Middle frontal gyrus (tissue), 1 donor: ENCODE data around the gene GNG4.
"Not testable (repeated sequence)": the region's sequence is repeated elsewhere in the genome, so short reads cannot be mapped to it uniquely, and the experiment has no call there.

Experiments
- DNase-seq: peaks from one replicate; pipeline ENCODE4 v3.0.0-alpha.2; 2015; ENCODE audit warnings: low spot score; ENCODE audit errors: extremely low spot score

GNG4 gene

GRCh38 chr1:235545292-235545930 lies 104.2 kb downstream of the GNG4 start:
- no peak for DNase-seq

GRCh38 chr1:235542845-235543244 lies 106.7 kb downstream of the GNG4 start:
- DNase-seq, result not testable (repeated sequence)

- DNase-seq, result no peak
Measured at GRCh38 chr1:235533476-235534168, 116.0 kb downstream of the GNG4 start.

- DNase-seq, result no peak
Measured at GRCh38 chr1:235532360-235532759, 117.2 kb downstream of the GNG4 start.

- DNase-seq, result no peak
Measured at GRCh38 chr1:235527196-235527814, 122.3 kb downstream of the GNG4 start.

DNA sequence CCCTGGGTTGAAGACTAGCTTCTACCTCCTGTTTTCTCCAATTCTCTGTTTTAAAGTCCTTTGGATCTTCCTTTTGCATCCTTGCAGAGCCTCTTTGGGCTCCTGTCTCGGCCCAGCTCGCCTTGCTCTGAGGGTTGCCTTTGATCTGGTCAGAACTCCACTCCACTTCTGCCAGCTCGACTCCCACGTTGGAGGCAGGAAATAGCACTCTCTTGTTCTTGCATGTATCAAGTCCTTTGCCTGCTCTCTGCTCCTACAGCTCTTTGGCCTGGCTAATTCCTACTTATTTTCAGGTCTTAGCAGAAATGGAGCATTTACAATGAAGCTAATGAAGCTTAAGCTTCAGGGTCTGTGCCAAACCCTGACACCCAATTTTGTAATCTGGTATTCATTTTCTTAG lies 124.3 kb downstream of the GNG4 start:
- no peak for DNase-seq

- no peak for DNase-seq
Measured at GRCh38 chr1:235516862-235517446, 132.6 kb downstream of the GNG4 start.

DNA sequence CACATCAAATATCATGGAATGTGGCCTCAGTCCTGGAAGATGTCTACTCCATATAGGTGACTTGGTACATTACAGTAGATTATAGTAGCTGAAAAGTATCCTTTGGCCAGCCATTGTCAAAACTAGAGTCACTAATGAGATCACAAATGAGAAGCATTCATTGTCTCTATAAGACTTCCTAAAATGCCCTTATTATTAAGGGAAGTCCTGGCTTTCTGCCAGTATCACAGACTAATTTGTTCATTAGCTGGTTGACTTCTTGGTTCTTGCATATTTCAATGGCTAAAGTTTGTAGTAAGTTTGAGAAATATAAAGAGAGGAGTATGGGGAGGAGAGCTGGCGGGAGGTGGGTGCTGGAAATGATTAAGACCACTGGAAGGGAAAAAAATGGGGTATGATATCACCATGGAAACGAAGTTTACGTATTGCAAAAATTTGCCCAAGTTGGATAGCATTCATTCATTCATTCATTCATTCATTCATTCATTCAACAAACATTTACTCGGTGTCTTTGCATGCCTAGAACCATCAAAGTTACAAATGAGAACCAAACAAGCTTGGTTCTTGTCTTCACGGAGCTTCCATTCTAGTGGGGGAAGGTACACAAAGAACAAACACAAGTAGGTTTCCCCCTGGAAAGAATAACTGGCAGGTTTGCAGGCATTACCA lies 133.6 kb downstream of the GNG4 start:
- DNase-seq, result no peak

GRCh38 chr1:235513495-235514366 lies 135.9 kb downstream of the GNG4 start:
- peak; percentile 69 for DNase-seq

DNA sequence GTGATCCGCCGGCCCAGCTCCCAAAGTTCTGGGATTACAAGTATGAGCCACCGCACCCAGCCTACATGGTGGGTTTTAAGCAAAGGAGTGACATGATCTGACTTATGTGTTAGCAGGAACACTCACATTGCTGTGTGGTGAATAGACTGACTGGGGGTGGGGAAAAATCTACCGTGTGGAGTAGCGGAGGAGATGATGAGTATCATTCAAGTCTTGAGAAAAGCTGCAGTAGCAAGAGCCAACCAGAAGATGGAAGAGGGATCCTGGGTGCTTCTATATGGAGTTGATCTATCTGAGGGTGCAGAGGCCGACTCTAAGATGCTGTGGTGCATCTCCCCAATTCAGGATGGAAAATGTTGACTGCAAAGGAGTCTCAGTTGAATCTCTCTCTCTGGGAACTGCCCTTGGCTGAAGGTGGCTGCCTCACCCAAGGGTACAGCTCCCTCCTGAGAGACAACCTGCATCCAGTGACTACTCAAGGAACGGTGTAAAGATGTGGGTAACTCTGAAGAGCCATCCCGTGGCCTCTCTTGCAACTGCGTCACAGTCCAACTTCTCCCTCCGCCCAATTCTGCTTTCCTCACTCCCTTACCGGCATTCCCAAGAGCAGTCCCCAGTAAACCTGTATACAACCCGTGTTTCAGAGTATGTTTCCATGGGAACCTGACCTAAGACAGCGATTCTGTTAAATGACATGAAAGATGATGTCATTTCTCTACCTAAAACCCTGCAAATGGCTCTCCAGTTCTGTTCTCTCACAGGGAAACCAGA lies 137.9 kb downstream of the GNG4 start:
- no peak for DNase-seq

DNA sequence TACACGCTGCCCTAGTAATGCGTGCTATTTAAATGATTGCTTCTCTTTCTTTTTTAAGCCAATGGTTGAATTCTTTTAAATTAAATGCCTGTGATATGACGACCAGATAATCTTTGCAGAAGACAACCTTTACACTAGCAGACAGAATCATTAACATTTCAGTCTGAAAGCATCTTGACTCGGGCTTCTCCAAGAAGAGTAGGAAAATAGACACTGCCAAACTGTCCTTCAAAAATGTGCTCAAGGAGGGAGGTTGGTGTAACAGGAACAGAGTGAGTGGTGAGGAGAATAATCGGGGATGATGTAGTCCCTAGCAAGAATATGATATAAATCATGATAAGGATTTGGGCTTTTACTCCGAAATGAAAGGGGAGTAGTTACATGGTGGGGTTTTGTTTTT lies 138.8 kb downstream of the GNG4 start:
- DNase-seq, result no peak

DNA sequence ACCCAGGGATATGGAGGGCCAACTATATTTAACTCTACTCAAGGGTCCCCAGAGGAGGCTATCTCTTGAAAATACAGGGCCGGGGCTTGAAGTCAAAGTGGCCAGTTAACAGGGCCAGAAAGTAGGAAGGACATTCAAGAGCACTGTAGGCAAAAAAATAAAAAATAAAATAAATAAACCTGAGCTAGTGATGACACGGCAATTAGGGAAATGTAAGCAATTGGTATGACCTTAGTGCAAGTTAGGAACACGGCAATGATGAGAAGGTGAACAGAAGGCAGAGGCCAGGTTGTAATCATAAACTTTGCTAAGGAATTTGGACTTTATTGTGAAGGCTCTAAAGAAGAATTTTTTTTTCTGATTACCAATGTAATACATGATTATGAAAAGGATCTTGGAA lies 142.0 kb downstream of the GNG4 start:
- DNase-seq, result no peak

DNA sequence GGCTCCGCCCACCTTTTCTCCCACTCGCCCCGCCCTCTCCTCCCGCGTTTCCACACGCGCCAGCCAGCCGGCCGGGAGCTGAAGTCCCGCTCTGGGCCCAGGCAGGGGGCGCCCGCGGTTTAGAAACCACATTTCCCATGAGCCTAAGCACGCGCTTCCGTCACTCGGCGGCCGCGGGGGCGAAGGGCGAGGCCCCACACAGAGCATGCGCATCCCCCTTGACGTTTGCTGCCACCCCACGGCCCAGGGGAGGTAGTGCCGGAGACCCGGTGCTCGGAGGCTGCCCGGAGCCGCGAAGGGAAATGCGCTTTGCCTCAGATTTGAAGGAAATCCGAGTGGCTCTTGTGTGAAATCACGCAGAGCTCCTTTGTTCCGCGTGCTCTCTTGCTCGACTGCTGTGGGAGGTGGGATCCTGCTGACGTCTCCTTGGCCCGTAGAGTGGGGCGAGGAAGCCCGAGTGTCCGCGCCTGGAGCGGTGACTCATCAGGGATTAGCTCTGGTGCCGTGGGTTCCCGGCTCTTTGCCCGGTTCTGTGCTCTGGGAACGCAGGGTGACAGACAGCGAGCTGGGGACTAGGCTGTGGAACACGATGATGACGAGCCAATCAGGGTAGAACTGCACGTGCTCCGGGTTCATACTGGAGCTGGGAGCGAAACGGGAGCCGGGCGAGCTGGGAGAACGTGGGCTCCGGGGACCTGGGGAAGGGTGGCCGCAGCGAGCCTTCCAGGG lies 144.9 kb downstream of the GNG4 start:
- peak; percentile 98 for DNase-seq

- DNase-seq, result no peak
Measured at GRCh38 chr1:235504122-235504493, 145.5 kb downstream of the GNG4 start, which contains the start of gene B3GALNT2. Gene B3GALNT2, minus strand, starts transcription at chr1:235504452. Its CDS starts 200 bp downstream, at chr1:235504252.

DNA sequence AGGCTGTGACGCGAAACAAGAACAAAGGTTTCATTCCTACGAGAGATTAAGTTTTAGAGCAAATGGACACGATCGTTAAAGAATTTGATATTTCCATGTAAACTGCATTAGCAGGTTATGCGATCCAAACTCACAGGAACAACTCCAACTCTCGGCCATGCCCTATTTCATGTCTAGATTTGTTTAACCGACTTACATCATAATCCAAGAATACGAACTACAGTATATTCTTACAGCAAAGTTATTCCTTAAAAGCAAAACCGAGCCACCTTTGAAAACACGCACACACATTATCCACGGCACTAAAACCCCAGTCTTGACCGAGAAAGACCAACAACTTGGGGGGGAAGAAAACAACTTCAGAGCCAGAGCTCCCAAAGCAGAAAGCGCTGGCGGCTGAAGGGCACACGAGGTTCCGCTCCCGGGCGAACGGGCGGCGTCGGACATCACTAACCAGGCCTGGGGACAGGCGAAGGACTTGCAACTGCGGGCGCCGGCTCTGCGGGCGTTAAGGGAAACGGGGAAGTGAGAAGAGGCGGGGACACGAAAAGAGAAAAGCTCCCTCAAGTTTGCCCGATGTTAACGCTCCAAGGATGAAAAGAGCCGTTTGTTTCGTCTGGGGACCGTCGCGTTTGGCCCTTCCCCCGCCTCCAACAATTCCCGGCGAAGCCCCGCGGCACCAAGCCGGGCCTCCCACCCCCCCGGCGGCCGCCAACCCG lies 146.0 kb downstream of the GNG4 start:
- no peak for DNase-seq

DNA sequence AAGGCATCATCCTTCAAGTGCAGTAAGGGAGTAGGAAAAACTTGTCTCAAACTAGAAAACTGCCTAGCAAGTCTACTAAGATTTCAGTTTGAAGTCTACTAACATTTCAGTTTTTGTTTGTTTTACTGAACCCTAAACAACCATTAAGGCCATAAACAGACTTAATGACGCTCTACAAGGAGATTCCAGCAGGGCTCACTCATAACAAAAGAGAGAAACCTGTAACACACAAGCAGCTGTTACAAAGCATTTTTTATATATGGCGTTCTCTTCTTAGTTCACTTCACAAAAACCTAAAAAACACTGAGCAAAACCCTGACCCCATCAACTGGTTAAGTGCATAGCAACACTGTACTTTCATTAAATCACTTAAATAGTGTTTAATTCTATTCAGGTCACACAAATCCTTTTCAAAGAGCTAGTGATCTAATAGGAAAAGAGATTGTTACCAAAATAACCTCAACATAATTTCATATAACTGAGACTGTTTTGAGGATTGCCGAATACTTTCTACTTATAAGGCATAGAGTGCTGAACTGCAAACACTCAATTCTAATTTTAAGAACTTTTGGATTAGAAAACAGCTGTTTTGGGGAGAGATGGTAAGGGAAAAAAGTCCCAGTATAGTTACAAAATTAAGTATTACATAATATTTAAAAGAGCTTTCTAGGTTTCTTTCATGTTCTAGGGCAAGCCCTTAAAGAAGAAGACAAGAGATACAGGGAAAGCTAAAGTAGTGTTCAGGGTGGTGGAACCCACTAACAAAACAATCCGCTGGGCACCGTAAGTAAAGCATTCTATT lies 146.8 kb downstream of the GNG4 start:
- no peak for DNase-seq

DNA sequence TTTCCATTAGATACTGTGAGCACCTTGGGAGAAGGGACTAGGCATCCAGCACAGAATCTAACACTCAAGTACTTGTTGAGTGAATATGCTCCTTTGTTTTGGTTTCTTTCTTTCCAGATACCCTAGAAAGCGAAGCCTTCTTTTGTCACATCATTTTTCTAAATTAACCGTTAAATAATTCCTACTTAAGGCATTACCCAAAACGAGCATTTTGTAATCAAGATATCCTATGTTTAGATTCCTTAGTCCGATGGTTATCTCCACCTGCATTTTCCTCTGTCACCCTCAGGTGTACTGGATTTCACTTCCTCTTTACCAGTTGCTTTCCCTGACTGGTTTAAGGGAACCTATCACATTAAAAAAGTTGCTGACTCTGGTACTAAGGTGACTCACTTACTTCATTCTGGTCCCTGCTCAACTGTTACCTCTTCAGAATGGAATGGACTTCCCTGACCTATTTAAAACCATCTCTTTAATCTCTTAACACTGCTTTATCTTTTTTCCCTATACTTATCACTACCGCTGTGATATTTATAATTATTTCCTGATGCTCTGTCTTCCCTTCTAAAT lies 148.5 kb downstream of the GNG4 start:
- no peak for DNase-seq
